GM21381 (cell line): ENCODE measurements around the gene RUSF1.
"Not testable (repeated sequence)": the region's sequence is repeated elsewhere in the genome, so short reads cannot be mapped to it uniquely, and the experiment has no call there.

ENCODE experiments used
- ATAC-seq: cut with Tn5 transposase; IDR thresholded peaks from one replicate; pipeline ENCODE4 v1.9.1; 2021; ENCODE audit warnings: mild to moderate bottlenecking, moderate library complexity; ENCODE audit not compliant: unreplicated experiment

RUSF1 gene

GRCh38 chr16:31487720-31488467 is 20.3 kb downstream of the RUSF1 start:
- ATAC-seq = peak; percentile 77

GRCh38 chr16:31487071-31487719 is 21.0 kb downstream of the RUSF1 start:
- no peak for ATAC-seq

DNA sequence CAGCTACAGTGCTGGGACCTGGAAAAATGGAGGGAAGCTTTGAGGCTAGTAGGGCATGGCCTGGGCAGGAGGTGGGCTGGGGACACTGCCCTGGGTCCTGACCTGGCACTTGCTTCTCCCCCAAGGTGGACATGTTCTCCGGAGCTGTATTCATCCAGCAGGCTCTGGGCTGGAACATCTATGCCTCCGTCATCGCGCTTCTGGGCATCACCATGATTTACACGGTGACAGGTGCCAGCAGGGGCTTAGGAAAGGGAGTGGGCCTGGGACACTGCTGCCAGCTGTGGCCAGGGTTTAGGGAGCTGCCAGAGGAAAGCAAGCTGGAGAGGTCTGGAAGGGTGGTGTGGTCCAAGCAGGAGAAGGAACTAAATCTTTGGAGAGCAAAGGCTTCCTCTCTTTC is 22.1 kb downstream of the RUSF1 start:
- ATAC-seq = no peak

GRCh38 chr16:31485571-31485970 is 22.6 kb downstream of the RUSF1 start:
- no peak for ATAC-seq

DNA sequence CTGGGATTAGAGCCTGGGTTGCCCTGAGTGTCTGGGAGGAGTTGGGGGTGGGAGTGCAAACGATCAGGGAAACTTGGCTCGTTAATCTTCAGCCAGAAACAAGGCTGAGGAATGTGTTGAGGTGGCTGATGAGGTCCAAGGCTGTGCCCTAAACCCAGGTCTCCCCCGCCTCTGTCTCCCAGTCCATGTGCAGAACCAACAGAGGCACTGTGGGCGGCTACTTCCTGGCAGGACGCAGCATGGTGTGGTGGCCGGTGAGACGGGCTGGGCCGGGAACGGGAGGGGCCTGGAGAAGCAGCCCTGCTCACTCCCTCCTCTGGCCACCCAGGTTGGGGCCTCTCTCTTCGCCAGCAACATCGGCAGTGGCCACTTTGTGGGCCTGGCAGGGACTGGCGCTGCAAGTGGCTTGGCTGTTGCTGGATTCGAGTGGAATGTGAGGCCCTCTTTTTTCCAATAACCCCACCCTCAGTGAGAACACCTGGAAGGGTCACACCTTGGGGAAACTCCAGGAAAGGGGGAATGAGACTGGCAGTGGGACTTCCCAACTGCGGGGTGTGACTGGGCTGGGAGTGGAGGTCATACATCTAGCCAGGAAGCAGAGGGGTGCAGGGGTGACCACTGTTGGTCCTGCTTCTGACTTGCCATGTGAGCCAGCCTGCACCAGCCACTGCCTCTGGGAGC is 23.6 kb downstream of the RUSF1 start:
- ATAC-seq = no peak

DNA sequence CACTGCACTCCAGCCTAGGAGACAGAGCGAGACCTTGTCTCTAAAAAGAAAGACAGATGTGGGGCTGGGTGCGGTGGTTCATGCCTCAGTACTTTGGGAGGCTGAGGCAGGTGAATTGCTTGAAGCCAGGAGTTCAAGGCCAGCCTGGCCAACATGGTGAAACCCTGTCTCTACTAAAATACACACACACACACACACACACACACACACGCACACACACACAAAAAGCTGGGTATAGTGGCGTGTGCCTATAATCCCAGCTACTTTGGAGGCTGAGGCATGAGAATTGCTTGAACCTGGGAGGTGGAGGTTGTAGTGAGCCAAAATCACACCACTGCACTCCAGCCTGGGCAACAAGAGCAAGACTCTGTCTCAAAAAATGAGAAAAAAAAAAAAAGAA is 24.1 kb downstream of the RUSF1 start:
- ATAC-seq = not testable (repeated sequence)

DNA sequence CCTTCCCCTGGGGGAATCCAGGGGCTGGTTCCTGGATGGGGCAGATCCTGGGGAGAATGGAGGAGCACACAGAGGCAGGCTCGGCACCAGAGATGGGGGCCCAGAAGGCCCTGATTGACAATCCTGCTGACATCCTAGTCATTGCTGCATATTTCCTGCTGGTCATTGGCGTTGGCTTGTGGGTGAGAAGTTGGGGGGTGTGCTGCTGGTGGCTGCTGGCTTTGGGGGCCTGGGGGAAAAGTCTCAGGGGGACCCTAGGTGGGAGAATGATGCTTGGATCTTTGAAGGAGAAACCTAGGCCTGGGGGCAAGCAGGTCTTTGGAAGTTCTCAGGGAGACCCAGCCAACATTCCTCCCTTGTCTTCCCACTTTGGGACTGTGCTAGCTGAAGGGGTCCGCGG is 25.1 kb downstream of the RUSF1 start, which contains the start of gene SLC5A2:
Gene SLC5A2 (plus strand): TSS at position 43 of the 400 bp plus-strand sequence. CDS start 14 bp downstream, at position 57.
- no peak for ATAC-seq

DNA sequence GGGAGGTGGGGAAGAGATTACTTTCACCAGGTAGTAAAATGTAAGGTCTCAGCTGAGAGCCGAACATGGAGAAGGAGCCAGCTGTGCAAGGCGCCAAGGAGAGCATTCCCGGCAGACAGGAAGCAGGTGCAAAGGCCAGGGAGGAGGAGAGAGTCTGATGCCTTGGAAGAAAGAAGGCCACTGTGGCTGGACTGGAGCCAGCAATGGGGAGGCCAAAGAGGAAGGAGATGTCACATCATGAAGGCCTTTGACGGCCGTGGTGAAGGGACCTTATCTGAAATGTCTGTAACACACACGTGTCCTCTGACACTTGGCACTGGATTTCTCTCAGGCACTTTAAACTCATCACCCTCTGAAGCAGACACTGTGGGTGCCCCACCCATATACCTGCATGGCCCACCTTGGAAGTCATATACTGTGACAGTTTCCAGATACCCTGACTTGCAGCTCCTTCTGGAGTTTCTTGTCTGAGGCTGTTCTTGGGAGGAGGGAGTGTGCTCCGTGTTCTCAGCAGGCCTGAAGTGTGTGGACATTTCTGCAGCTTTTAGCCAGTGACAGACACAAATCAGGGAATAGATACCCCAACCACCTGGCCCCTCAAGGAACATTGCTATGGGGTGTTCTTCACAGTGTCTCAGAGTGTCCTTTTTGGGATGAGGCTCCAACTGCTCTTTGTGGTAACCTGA is 27.2 kb downstream of the RUSF1 start:
- no peak for ATAC-seq

- ATAC-seq = no peak
Observed at GRCh38 chr16:31479751-31480150, 28.4 kb downstream of the RUSF1 start.

- ATAC-seq = no peak
Observed at GRCh38 chr16:31478956-31479355, 29.2 kb downstream of the RUSF1 start.

DNA sequence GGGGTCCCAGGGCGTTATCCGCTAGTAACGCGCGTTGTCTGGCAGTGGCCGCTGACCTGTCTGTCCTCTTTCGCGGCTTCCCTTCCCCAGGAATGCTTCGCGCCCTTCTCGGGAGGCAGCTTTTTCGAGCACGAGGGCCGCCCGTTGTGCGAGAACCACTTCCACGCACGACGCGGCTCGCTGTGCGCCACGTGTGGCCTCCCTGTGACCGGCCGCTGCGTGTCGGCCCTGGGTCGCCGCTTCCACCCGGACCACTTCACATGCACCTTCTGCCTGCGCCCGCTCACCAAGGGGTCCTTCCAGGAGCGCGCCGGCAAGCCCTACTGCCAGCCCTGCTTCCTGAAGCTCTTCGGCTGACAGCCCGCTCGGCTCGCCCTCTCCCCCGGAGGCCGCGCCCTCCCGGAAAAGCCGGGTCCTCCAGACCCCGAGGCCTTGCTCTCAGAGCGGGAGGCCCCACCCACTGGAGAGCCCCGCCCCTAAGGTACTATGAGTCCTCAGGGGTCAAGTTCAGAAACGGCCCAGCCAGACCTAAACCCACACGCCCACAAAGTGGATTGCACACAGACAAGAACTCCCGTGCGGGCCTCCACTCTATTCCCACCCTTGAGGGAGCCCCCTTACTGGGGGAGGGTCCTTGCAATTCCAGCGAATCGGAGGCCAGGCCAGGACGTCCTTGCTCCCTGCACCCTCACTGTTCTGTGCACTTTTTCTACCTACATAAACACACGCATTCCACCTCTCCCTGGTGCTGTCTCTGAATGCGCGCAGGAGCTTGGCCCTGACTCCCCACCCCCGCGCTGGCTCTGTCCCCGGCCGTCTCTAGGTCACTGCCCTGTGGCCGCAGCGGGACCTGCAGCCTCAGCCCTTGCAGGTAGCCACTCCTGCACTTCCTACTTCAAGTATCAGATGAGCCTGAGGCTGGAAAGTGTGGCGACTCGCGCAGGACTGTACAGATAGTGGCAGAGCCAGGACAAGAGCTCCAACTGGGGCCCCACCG is 30.7 kb downstream of the RUSF1 start:
- peak; percentile 28 for ATAC-seq

GRCh38 chr16:31476303-31477219 is 31.6 kb downstream of the RUSF1 start:
- ATAC-seq = peak; percentile 68

GRCh38 chr16:31475946-31476302 is 32.3 kb downstream of the RUSF1 start:
- ATAC-seq = no peak

DNA sequence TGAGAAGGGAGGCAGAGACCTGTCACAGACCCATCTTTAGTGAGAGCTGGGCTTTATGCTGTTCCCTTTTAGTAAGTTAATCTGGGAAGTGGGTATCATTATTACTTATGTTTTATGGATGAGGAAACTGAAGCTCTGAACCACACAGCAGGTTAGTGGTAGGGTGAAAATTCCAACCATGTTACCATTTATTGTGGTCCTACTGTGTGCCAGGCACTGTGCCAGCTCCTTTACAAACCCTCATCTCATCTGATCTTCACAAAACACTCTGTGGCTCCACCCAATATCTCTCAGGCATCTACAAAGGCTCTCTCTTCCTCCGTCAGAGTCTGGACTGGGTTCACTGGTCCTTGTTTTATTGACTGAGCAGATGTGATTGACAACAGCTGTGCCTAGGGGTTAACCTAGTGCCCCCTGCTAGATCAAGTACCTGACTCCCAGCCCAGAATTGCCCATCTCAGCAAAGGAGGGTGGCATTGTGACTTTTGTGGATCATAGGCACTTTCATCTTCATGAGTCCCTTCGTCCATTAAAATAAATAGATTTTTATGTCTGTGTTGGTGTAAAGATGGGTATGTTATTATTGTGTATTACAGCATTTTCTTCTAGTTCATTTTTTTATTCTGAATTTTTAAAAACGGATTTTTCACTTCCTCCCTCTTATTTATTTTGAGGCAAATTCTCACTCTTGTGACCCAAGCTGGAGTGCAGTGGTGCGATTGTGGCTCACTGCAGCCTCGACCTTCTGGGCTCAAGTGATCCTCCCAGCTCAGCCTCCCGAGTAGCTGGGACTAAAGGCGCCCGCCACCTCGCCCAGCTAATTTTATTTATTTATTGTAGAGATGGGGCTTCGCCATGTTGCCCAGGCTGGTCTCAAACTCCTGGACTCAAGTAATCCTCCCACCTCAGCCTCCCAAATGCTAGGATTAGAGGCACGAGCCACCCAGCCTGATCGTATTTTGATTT is 33.1 kb downstream of the RUSF1 start:
- no peak for ATAC-seq

- ATAC-seq = no peak
Observed at GRCh38 chr16:31474173-31474714, 33.9 kb downstream of the RUSF1 start.

- no peak for ATAC-seq
Observed at GRCh38 chr16:31473264-31473984, 34.8 kb downstream of the RUSF1 start.

GRCh38 chr16:31472709-31473203 is 35.4 kb downstream of the RUSF1 start:
- no peak for ATAC-seq
